Measurements from ENCODE around the gene NF2. TPM values are rescaled to one million over a fixed set of nuclear protein-coding genes. Genes with fewer than 3 reads are reported as not detected.
A peak's percentile ranks its signal among the peaks of the same experiment; 100 is the strongest.

The NF2 gene
- total RNA-seq, 1 donor from 2014 or later: 45.0 TPM

DNA sequence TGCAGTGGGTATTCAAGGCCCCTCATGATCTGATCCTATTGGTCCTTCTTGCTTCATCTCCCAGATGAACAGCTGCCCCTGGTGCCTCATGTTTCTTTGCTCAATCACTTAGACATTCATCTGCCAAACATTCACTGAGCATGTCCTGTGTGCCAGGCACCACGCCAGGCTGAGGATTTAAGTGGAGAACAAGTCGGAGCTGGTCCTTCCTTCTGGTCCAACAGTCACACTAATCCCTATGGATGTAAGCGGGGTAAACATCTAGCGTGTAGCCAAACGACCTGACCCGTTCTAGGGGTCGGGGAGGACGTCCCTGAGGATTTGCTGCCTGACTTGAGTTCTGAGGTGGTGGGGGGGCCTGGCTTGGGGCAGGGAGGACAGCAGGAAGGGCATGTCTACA, 141.5 kb downstream of the NF2 start:
- DNase-seq (ENCODE audit: low spot score): peak; percentile 61

DNA sequence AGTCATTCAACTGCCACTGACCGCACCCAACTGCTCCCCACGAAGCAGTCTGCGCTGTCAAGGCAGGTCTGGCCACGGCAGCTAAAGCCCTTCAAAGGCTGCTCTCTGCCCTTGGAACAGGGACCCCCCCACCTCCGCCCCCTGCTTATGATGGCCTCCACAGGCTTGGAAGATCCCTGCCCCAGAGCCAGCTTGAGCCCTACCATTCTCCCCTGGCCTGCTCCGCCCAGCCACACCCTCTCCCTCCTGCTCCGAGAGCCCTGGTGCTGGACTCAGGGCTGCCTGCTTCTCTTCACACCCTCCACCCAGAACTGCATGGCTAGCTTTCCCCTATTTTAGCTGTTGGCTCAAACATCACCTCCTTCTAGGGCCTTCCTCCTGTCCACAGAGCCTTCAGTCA, 144.4 kb downstream of the NF2 start:
- DNase-seq (ENCODE audit: low spot score): no peak

Other genes starting within 250 kb of the NF2 start
- 173 TPM for gene AP1B1, start 215.1 kb upstream of the NF2 start, total RNA-seq
- gene RFPL1, start 165.1 kb upstream of the NF2 start, total RNA-seq: not detected
- gene NEFH, start 123.4 kb upstream of the NF2 start, total RNA-seq: 0.86 TPM
- 42.4 TPM for gene THOC5, start 49.9 kb upstream of the NF2 start, total RNA-seq
- 67.8 TPM for gene NIPSNAP1, start 22.5 kb upstream of the NF2 start, total RNA-seq
- not detected for gene CABP7, start 116.4 kb downstream of the NF2 start, total RNA-seq
- gene ZMAT5, start 163.4 kb downstream of the NF2 start, total RNA-seq: 21.8 TPM
- gene UQCR10, start 163.7 kb downstream of the NF2 start, total RNA-seq: 104 TPM
- 147 TPM for gene ASCC2, start 234.6 kb downstream of the NF2 start, total RNA-seq